GM12878 (cell line): ENCODE measurements around the gene CRACDL. TPM values are rescaled to one million over a fixed set of nuclear protein-coding genes. Genes with fewer than 3 reads are reported as not detected.

ENCODE experiments used
- ATAC-seq: fragments of 200-7000 bp; cut with Tn5 transposase; 3 replicates; pipeline ENCODE4 v1.9.1; 2020; ENCODE audit warnings: mild to moderate bottlenecking, moderate library complexity
- BruUV-seq: library from RNA; stranded (reverse); fragments of 400-500 nt; replicated peaks from 2 replicates; lab custom pipeline; 2021; lab: Mats Ljungman, UMichigan
- CTCF ChIA-PET: fragments of 300-600 bp; sonication (Branson Sonifier 250); formaldehyde crosslinking; extraction: SDS; loops from one replicate; lab custom pipeline; 2021; ENCODE audit warnings: inconsistent platforms; lab: Yijun Ruan, JAX
- POLR2A ChIA-PET: fragments of 350-600 bp; formaldehyde crosslinking; extraction: SDS; loops from one replicate; lab custom pipeline; 2021; ENCODE audit warnings: inconsistent platforms; lab: Charles Lee
- RAD21 ChIA-PET: fragments of 300-600 bp; sonication (Branson Sonifier 250); formaldehyde crosslinking; loops from one replicate; lab custom pipeline; 2023; ENCODE audit warnings: antibody characterized with exemption; ENCODE audit not compliant: unreplicated experiment; lab: Charles Lee
- SMC1A ChIA-PET: fragments of 300-600 bp; sonication (Branson Sonifier 250); formaldehyde crosslinking; loops from one replicate; lab custom pipeline; 2023; ENCODE audit not compliant: unreplicated experiment, uncharacterized antibody; lab: Charles Lee
- DNase-seq: peaks from one replicate; pipeline ENCODE4 v3.0.0-alpha.2; 2011; ENCODE audit warnings: low read depth, low spot score
- FAIRE-seq: peaks from 3 replicates; lab custom pipeline; 2011; peaks lifted over from hg19 to GRCh38; lab: Jason Lieb, UNC
- H2AFZ ChIP-seq: 2 replicates; pipeline ENCODE4 v1.6.0; 2011; ENCODE audit warnings: low read depth, low read length, control low read depth; ENCODE audit not compliant: control insufficient read depth
- H3K27ac ChIP-seq: 2 replicates; pipeline ENCODE4 v1.5.1; 2011; ENCODE audit warnings: control low read depth; ENCODE audit not compliant: control insufficient read depth, insufficient read depth
- H3K27me3 ChIP-seq, 2 experiments: replicated peaks in 1 of 2; 2 replicates each; pipeline versions ENCODE4 v1.6.0 to v1.6.1; 2011; ENCODE audit warnings: low read length in 1 of 2; ENCODE audit not compliant: control insufficient read depth in 2 of 2, insufficient read depth in 2 of 2
- H3K36me3 ChIP-seq, 2 experiments: 2 replicates each; pipeline ENCODE4 v1.5.1; 2011; ENCODE audit warnings: low read length in 1 of 2; ENCODE audit not compliant: control insufficient read depth in 2 of 2, insufficient read depth in 2 of 2
- H3K4me1 ChIP-seq: 2 replicates; pipeline ENCODE4 v1.6.1; 2011; ENCODE audit warnings: mild to moderate bottlenecking, low read length, moderate library complexity, mixed read lengths; ENCODE audit not compliant: control insufficient read depth, insufficient read depth
- H3K4me2 ChIP-seq: 2 replicates; pipeline ENCODE4 v1.6.0; 2011; ENCODE audit warnings: control low read depth; ENCODE audit not compliant: control insufficient read depth, insufficient read depth
- H3K4me3 ChIP-seq: fragments of 200-600 bp; sonication (generic); 2 replicates; pipeline ENCODE4 v1.5.1; 2016
- H3K79me2 ChIP-seq: 2 replicates; pipeline ENCODE4 v1.6.0; 2011; ENCODE audit warnings: low read length; ENCODE audit not compliant: control insufficient read depth, insufficient read depth
- H3K9ac ChIP-seq: 2 replicates; pipeline ENCODE4 v1.8.0; 2011; ENCODE audit warnings: low read length, control low read depth, mixed read lengths; ENCODE audit not compliant: control insufficient read depth, insufficient read depth
- H3K9me3 ChIP-seq: replicated peaks from 3 replicates; pipeline ENCODE4 v1.5.1; 2011; ENCODE audit warnings: mild to moderate bottlenecking, low read length; ENCODE audit not compliant: control insufficient read depth, insufficient read depth
- H4K20me1 ChIP-seq: 2 replicates; pipeline ENCODE4 v1.6.0; 2011; ENCODE audit not compliant: control insufficient read depth, insufficient read depth
- CEBPB ChIP-seq, 2 experiments: fragments of 150-350 bp in 1 of 2; IDR thresholded peaks; 2 replicates each; pipeline ENCODE4 v1.6.1; 2012 to 2014; ENCODE audit warnings: low read depth in 2 of 2, low read length in 2 of 2, borderline replicate concordance in 1 of 2, inconsistent platforms in 1 of 2
- MTA3 ChIP-seq: IDR thresholded peaks from 2 replicates; pipeline ENCODE4 v1.6.1; 2012; ENCODE audit warnings: low read length, inconsistent platforms, borderline replicate concordance
- SMAD1 ChIP-seq: fragments of 450-650 bp; IDR thresholded peaks from 2 replicates; pipeline ENCODE4 v1.6.1; 2018; ENCODE audit warnings: mild to moderate bottlenecking, low read depth; ENCODE audit not compliant: partially characterized antibody
- TAF1 ChIP-seq: IDR thresholded peaks from 2 replicates; pipeline ENCODE4 v1.6.1; 2011; ENCODE audit warnings: mild to moderate bottlenecking, low read depth, low read length, borderline replicate concordance
- ZNF217 ChIP-seq: fragments of 450-650 bp; IDR thresholded peaks from 2 replicates; pipeline ENCODE4 v1.6.1; 2017; ENCODE audit warnings: antibody characterized with exemption, mild to moderate bottlenecking
- WGBS: methylation state at CpG from one replicate; pipeline ENCODE4 v1.1.6; 2016; ENCODE audit warnings: low lambda C conversion rate; ENCODE audit not compliant: insufficient replicate concordance, insufficient coverage; ENCODE audit errors: missing lambda C conversion rate; 5-methylcytosine and 5-hydroxymethylcytosine counted together
- in situ Hi-C: fragments of 300-500 bp; cut with MboI; formaldehyde crosslinking; loops from 9 replicates; pipeline ENCODE4 v1.14.3; 2018; ENCODE audit warnings: mixed read lengths
- intact Hi-C: fragments of 100-400 bp; cut with micrococcal nuclease; formaldehyde crosslinking; loops from one replicate; pipeline ENCODE4 v1.14.2; 2022; ENCODE audit not compliant: unreplicated experiment
- polyA plus RNA-seq, 11 experiments: library from polyadenylated mRNA; depleted of rRNA in 4 of 11; unstranded in 6 of 11; stranded (reverse) in 5 of 11; fragments of >200 nt; fragmentation: Nextera tagmentation in 4 of 11; fragmentation: Illumina TruSeq in 1 of 11; extraction: Ambion mirVana in 4 of 11; extraction: Trizol in 1 of 11; gene quantifications; 1 replicate in 1 of 11; 2 replicates in 10 of 11; pipeline versions ENCODE4 v1.2.1 to v1.2.3, GENCODE V29; 2011 to 2016; ENCODE audit warnings: inconsistent platforms in 2 of 11, missing spikeins in 2 of 11, low read depth in 1 of 11
- total RNA-seq, 4 experiments: library from RNA; depleted of rRNA in 3 of 4; stranded (reverse); fragments of >200 nt in 3 of 4; fragmentation: Illumina TruSeq in 1 of 4; extraction: Trizol in 1 of 4; gene quantifications; 2 replicates each; pipeline versions ENCODE4 v1.2.1 to v1.2.3, GENCODE V29; 2013 to 2021
- TF ChIP-seq, protein P1 (sequence below): fragments of 450-650 bp; IDR thresholded peaks from 2 replicates; pipeline ENCODE4 v1.6.1; 2016; ENCODE audit warnings: mild to moderate bottlenecking
- TF ChIP-seq, protein P2 (sequence below): fragments of 450-650 bp; IDR thresholded peaks from 2 replicates; pipeline ENCODE4 v1.6.1; 2017; ENCODE audit warnings: mild to moderate bottlenecking, moderate library complexity
- TF ChIP-seq, protein P3 (sequence below): fragments of 450-650 bp; formaldehyde crosslinking; IDR thresholded peaks from 2 replicates; pipeline ENCODE4 v1.4.0; 2022; ENCODE audit warnings: mild to moderate bottlenecking, moderate library complexity
- TF ChIP-seq, protein P4 (sequence below): fragments of 450-650 bp; IDR thresholded peaks from 2 replicates; pipeline ENCODE4 v1.6.1; 2017; ENCODE audit warnings: mild to moderate bottlenecking

CRACDL gene
- total and polyA plus RNA-seq, 10 of the 15 experiments (the other 5 are each of a cell fraction or from before 2014, with no cell fraction given): 0.03 to 0.72 (median 0.14) TPM

DNA sequence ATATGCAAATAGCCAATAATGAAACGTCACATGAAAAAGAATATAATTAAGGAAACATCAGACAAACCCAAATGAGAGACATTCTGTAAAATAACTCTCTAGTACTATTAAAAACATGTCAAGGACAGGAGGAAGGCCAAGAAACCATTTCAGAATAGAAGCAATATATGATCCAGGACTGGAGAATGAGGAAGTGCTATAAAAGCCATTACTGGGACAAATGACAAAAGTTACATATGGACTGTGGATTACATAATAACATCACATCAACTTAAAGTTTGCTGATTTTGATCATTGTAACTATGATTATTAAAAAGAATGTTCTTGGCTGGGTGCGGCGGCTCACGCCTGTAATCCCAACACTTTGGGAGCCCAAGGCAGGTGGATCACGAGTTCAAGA lies 81.3 kb downstream of the CRACDL start:
- CTCF ChIA-PET: no interaction called here
- POLR2A ChIA-PET: interaction anchor here (0.7 kb wide), 1 partner anchor 177 kb away, joined by 3 read pairs; no protein-coding TSS in a partner anchor
- SMC1A ChIA-PET: no interaction called here
- intact Hi-C loops: no loop called here
- in situ Hi-C loops: no loop called here
- H3K4me3 ChIP-seq: no peak overlapping the region
- H3K27ac ChIP-seq: no peak overlapping the region
- H3K9ac ChIP-seq: no peak overlapping the region
- no peak overlapping the region for H3K4me2 ChIP-seq
- 70% methylated on average over 5 of the region's 5 CpGs for WGBS
- H3K4me1 ChIP-seq: no peaks in the 10 kb centered on the region
- no peak overlapping the region for H2AFZ ChIP-seq
- FAIRE-seq (no peak), DNase-seq (no peak), ATAC-seq (no peak)
- H4K20me1 ChIP-seq: no peaks in the 10 kb centered on the region
- TF ChIP-seq, protein P1, sequence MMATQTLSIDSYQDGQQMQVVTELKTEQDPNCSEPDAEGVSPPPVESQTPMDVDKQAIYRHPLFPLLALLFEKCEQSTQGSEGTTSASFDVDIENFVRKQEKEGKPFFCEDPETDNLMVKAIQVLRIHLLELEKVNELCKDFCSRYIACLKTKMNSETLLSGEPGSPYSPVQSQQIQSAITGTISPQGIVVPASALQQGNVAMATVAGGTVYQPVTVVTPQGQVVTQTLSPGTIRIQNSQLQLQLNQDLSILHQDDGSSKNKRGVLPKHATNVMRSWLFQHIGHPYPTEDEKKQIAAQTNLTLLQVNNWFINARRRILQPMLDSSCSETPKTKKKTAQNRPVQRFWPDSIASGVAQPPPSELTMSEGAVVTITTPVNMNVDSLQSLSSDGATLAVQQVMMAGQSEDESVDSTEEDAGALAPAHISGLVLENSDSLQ: no peak
- TF ChIP-seq SMAD1 (no peak), MTA3 (no peak), ZNF217 (no peak), CEBPB (IDR thresholded peaks at IDR 0.05; ENCODE audit: borderline replicate concordance in 1 of 2, low read depth in 2 of 2, low read length in 2 of 2) (no peak), TAF1 (no peak)
- TF ChIP-seq, protein P2, sequence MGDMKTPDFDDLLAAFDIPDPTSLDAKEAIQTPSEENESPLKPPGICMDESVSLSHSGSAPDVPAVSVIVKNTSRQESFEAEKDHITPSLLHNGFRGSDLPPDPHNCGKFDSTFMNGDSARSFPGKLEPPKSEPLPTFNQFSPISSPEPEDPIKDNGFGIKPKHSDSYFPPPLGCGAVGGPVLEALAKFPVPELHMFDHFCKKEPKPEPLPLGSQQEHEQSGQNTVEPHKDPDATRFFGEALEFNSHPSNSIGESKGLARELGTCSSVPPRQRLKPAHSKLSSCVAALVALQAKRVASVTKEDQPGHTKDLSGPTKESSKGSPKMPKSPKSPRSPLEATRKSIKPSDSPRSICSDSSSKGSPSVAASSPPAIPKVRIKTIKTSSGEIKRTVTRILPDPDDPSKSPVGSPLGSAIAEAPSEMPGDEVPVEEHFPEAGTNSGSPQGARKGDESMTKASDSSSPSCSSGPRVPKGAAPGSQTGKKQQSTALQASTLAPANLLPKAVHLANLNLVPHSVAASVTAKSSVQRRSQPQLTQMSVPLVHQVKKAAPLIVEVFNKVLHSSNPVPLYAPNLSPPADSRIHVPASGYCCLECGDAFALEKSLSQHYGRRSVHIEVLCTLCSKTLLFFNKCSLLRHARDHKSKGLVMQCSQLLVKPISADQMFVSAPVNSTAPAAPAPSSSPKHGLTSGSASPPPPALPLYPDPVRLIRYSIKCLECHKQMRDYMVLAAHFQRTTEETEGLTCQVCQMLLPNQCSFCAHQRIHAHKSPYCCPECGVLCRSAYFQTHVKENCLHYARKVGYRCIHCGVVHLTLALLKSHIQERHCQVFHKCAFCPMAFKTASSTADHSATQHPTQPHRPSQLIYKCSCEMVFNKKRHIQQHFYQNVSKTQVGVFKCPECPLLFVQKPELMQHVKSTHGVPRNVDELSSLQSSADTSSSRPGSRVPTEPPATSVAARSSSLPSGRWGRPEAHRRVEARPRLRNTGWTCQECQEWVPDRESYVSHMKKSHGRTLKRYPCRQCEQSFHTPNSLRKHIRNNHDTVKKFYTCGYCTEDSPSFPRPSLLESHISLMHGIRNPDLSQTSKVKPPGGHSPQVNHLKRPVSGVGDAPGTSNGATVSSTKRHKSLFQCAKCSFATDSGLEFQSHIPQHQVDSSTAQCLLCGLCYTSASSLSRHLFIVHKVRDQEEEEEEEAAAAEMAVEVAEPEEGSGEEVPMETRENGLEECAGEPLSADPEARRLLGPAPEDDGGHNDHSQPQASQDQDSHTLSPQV: no peak
- TF ChIP-seq, protein P3, sequence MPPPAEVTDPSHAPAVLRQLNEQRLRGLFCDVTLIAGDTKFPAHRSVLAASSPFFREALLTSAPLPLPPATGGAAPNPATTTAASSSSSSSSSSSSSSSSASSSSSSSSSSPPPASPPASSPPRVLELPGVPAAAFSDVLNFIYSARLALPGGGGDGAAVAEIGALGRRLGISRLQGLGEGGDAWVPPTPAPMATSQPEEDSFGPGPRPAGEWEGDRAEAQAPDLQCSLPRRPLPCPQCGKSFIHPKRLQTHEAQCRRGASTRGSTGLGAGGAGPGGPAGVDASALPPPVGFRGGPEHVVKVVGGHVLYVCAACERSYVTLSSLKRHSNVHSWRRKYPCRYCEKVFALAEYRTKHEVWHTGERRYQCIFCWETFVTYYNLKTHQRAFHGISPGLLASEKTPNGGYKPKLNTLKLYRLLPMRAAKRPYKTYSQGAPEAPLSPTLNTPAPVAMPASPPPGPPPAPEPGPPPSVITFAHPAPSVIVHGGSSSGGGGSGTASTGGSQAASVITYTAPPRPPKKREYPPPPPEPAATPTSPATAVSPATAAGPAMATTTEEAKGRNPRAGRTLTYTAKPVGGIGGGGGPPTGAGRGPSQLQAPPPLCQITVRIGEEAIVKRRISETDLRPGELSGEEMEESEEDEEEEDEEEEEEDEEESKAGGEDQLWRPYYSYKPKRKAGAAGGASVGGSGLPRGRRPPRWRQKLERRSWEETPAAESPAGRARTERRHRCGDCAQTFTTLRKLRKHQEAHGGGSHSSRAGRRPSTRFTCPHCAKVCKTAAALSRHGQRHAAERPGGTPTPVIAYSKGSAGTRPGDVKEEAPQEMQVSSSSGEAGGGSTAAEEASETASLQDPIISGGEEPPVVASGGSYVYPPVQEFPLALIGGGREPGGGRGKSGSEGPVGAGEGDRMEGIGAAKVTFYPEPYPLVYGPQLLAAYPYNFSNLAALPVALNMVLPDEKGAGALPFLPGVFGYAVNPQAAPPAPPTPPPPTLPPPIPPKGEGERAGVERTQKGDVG (CRISPR knock-in tag): no peak
- TF ChIP-seq, protein P4, sequence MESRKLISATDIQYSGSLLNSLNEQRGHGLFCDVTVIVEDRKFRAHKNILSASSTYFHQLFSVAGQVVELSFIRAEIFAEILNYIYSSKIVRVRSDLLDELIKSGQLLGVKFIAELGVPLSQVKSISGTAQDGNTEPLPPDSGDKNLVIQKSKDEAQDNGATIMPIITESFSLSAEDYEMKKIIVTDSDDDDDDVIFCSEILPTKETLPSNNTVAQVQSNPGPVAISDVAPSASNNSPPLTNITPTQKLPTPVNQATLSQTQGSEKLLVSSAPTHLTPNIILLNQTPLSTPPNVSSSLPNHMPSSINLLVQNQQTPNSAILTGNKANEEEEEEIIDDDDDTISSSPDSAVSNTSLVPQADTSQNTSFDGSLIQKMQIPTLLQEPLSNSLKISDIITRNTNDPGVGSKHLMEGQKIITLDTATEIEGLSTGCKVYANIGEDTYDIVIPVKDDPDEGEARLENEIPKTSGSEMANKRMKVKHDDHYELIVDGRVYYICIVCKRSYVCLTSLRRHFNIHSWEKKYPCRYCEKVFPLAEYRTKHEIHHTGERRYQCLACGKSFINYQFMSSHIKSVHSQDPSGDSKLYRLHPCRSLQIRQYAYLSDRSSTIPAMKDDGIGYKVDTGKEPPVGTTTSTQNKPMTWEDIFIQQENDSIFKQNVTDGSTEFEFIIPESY: no peak
- H3K9me3 ChIP-seq: no peaks in the 10 kb centered on the region; the same call in 1 of the 3 replicates
- BruUV-seq: no TSS peak
- no peaks in the 10 kb centered on the region; a peak in 1 of 4 replicates for H3K27me3 ChIP-seq
- no peaks in the 10 kb centered on the region for H3K36me3 ChIP-seq
- RAD21 ChIA-PET: interaction anchor here (0.7 kb wide), 1 partner anchor 205 kb away, joined by 3 read pairs; no protein-coding TSS in a partner anchor
- H3K79me2 ChIP-seq: no peaks in the 10 kb centered on the region
